Suprapubic skin (tissue), 4 donors: ENCODE data around the gene VPS41. TPM values are rescaled to one million over a fixed set of nuclear protein-coding genes. Genes with fewer than 3 reads are reported as not detected.

Source experiments
- DNase-seq, 2 donors: peaks; one replicate each; pipeline ENCODE4 v3.0.0-alpha.2; 2019; ENCODE audit warnings: low spot score in 2 of 2
- H3K27ac ChIP-seq: fragments of 200-600 bp; sonication (generic); one replicate; pipeline ENCODE4 v1.5.1; 2019
- H3K27me3 ChIP-seq: fragments of 200-600 bp; sonication (generic); one replicate; pipeline ENCODE4 v1.5.1; 2019
- H3K36me3 ChIP-seq: fragments of 200-600 bp; sonication (generic); one replicate; pipeline ENCODE4 v1.5.1; 2019
- H3K4me1 ChIP-seq: fragments of 200-600 bp; sonication (generic); one replicate; pipeline ENCODE4 v1.5.1; 2019
- H3K4me3 ChIP-seq: fragments of 200-600 bp; sonication (generic); one replicate; pipeline ENCODE4 v1.5.1; 2019; ENCODE audit warnings: mild to moderate bottlenecking
- H3K9me3 ChIP-seq: fragments of 200-600 bp; sonication (generic); one replicate; pipeline ENCODE4 v1.5.1; 2019
- EP300 ChIP-seq: sonication (generic); formaldehyde crosslinking; IDR thresholded peaks from one replicate; pipeline ENCODE4 v1.6.1; 2017; ENCODE audit warnings: antibody characterized with exemption
- POLR2A ChIP-seq, 2 donors: fragments of 450-650 bp; IDR thresholded peaks; one replicate each; pipeline ENCODE4 v1.6.1; 2017; ENCODE audit warnings: antibody characterized with exemption in 2 of 2, mild to moderate bottlenecking in 2 of 2, moderate library complexity in 2 of 2
- POLR2AphosphoS5 ChIP-seq, 3 donors: sonication (generic); formaldehyde crosslinking; IDR thresholded peaks; one replicate each; pipeline ENCODE4 v1.6.1; 2017; ENCODE audit warnings: antibody characterized with exemption in 3 of 3
- WGBS: methylation state at CpG from one replicate; pipeline ENCODE4 v1.1.5; 2018; 5-methylcytosine and 5-hydroxymethylcytosine counted together
- total RNA-seq, 4 donors: library from RNA; depleted of rRNA; stranded (reverse); fragments of >200 nt; gene quantifications; one replicate each; pipeline ENCODE4 v1.1.0, GENCODE V29; 2016
- TF ChIP-seq, protein P1 (sequence below), 2 donors: fragments of 200-600 bp in 1 of 2; fragments of 450-650 bp in 1 of 2; sonication (generic) in 1 of 2; IDR thresholded peaks; one replicate each; pipeline ENCODE4 v1.5.1; 2016 to 2019; ENCODE audit warnings: antibody characterized with exemption in 2 of 2, mild to moderate bottlenecking in 1 of 2, moderate library complexity in 1 of 2

VPS41 gene
- total RNA-seq, 4 donors from 2014 or later: 28.6 to 65.5 (median 38.1) TPM

DNA sequence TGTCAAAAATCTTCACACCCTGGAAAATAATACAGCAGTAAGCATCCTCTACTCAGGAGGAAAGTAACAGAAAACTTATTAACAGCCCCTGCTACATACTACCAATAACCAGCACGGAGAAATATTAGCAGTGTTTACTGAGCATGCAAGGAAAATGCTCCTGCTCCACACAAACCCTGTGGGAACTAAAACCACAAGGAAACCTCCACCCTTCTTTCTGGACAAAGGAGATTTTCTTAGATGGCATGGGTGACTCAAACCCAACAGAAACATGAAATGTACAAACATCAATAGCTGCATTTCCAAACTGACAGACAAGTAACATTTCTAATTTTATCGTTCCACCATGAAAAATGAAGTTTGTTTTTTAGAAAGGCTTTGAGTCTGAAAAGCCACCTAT, 113.4 kb downstream of the VPS41 start:
- Histone ChIP-seq H3K27ac (no peak overlapping the region), H3K4me3 (no peak overlapping the region), H3K27me3 (no peaks in the 10 kb centered on the region), H3K4me1 (no peaks in the 10 kb centered on the region), H3K36me3 (peaks cover 45% of the 10 kb centered on the region), H3K9me3 (no peaks in the 10 kb centered on the region)
- WGBS: 92% methylated on average over 2 of the region's 2 CpGs
- DNase-seq: no peak
- TF ChIP-seq EP300 (no peak), POLR2AphosphoS5 (IDR thresholded peaks at IDR 0.05) (no peak), POLR2A (IDR thresholded peaks at IDR 0.05) (no peak)
- TF ChIP-seq, protein P1, sequence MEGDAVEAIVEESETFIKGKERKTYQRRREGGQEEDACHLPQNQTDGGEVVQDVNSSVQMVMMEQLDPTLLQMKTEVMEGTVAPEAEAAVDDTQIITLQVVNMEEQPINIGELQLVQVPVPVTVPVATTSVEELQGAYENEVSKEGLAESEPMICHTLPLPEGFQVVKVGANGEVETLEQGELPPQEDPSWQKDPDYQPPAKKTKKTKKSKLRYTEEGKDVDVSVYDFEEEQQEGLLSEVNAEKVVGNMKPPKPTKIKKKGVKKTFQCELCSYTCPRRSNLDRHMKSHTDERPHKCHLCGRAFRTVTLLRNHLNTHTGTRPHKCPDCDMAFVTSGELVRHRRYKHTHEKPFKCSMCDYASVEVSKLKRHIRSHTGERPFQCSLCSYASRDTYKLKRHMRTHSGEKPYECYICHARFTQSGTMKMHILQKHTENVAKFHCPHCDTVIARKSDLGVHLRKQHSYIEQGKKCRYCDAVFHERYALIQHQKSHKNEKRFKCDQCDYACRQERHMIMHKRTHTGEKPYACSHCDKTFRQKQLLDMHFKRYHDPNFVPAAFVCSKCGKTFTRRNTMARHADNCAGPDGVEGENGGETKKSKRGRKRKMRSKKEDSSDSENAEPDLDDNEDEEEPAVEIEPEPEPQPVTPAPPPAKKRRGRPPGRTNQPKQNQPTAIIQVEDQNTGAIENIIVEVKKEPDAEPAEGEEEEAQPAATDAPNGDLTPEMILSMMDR (IDR thresholded peaks at IDR 0.05): no peak

DNA sequence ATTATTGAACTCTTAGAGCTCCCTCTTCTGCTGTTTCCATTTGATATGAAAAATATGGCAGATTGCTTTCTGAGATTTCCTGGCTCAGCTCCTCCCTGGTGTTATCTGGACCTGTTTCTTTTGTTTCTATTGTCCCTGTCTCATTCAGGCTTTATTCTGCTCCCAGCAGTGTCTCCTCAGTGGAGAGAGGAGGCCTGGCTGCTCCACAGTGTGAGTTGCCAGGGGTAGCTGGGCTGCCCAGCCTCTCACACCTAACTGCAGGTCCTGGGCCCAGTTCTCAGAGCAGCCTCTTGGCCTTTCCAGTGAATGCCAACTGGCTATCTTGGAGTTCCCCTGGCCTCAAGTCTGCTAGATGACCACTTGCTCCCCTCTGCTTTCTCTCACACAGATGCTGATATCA, 127.0 kb downstream of the VPS41 start:
- TF ChIP-seq POLR2A (IDR thresholded peaks at IDR 0.05) (no peak), EP300 (no peak), POLR2AphosphoS5 (IDR thresholded peaks at IDR 0.05) (no peak)
- TF ChIP-seq, protein P1 (IDR thresholded peaks at IDR 0.05): no peak
- no peak overlapping the region for H3K4me3 ChIP-seq
- no peaks in the 10 kb centered on the region for H3K4me1 ChIP-seq
- H3K27me3 ChIP-seq: no peaks in the 10 kb centered on the region
- no peak for DNase-seq
- peaks cover 13% of the 10 kb centered on the region for H3K36me3 ChIP-seq
- no peaks in the 10 kb centered on the region for H3K9me3 ChIP-seq
- H3K27ac ChIP-seq: no peak overlapping the region

DNA sequence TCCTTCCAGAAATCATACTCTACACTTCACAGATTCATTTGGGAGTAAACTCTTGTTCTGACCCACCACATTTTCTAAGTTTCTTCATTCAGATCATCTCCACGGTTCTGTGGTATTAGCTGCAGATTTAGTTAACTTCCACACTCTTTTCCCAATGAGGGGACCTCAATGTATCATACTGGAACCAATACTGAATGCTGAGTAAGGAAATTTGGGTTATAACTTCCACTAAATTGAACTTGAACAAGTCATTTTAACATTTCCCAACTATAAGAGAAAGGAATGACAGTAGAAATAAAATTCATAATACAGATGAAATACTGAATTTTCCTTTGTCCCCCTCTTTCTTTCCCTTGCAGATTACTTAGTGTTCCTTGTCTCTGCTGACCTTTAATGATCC, 131.4 kb downstream of the VPS41 start:
- H3K4me3 ChIP-seq: no peak overlapping the region
- DNase-seq: no peak
- WGBS: 4% methylated on average over 1 of the region's 1 CpG
- no peaks in the 10 kb centered on the region for H3K27me3 ChIP-seq
- peaks cover 29% of the 10 kb centered on the region for H3K36me3 ChIP-seq
- no peaks in the 10 kb centered on the region for H3K9me3 ChIP-seq
- TF ChIP-seq EP300: no peak
- TF ChIP-seq POLR2AphosphoS5 (IDR thresholded peaks at IDR 0.05): no peak
- TF ChIP-seq POLR2A (IDR thresholded peaks at IDR 0.05): no peak
- H3K27ac ChIP-seq: no peak overlapping the region
- H3K4me1 ChIP-seq: no peaks in the 10 kb centered on the region

DNA sequence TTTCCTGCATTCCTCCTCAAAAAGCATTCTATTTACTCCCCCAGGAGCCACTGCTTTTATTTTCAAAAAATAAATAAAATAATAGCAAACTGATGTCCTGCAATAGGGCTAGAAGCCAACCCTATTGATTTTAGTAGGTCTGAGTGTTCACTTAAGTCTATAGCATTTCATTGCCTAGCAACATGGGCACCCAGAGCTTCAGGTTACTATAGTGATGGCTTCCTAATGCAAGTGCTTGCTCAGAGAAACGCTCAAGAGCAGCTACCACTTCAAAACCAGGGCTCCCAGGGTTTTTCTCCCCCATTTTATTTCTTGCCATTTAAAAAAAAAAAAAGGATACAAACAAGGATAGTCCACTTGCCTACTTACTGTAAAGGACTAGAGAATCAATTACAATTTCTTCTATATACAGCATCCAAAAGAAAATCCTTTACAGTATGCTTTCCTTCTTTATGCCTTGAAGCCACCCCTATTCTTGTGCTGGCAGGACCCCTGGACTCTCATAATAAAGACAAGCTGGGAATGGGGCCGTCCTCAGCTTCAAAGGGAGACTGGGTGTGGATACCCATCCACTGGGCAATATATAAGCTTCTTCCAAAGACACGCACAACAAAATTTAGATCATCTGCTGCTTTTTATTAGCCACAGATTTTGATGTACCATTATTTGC, 133.3 kb downstream of the VPS41 start:
- TF ChIP-seq POLR2AphosphoS5 (IDR thresholded peaks at IDR 0.05): no peak
- TF ChIP-seq EP300: no peak
- no peak for TF ChIP-seq POLR2A (IDR thresholded peaks at IDR 0.05)
- TF ChIP-seq, protein P1 (IDR thresholded peaks at IDR 0.05): no peak
- Histone ChIP-seq H3K36me3 (peaks cover 36% of the 10 kb centered on the region), H3K27me3 (no peaks in the 10 kb centered on the region), H3K4me1 (no peaks in the 10 kb centered on the region), H3K4me3 (no peak overlapping the region), H3K9me3 (no peaks in the 10 kb centered on the region), H3K27ac (no peak overlapping the region)
- DNase-seq: no peak
- 84% methylated on average over 3 of the region's 3 CpGs for WGBS

DNA sequence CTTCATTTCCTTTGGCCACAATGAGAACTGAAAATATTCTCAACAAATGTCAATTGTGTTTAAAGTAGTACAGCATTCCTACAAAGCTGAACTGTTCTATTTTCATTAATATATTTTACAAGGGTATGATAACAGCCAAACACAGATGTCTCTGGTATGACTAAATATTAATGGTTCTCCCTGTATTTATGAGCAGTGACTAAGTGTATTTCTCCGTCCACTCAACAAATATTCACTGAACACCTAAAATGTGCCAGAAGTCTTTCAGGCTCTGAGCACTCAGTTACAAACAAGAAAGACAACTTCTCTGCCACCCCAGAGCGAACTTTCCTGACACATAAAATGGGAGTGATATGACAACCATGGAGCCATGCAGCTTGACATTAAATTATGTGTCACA, 135.6 kb downstream of the VPS41 start:
- Histone ChIP-seq H3K27me3 (no peaks in the 10 kb centered on the region), H3K9me3 (no peaks in the 10 kb centered on the region), H3K27ac (no peak overlapping the region), H3K36me3 (peaks cover 53% of the 10 kb centered on the region), H3K4me1 (no peaks in the 10 kb centered on the region), H3K4me3 (no peak overlapping the region)
- TF ChIP-seq, protein P1 (IDR thresholded peaks at IDR 0.05): no peak
- no peak for TF ChIP-seq POLR2A (IDR thresholded peaks at IDR 0.05)
- no peak for TF ChIP-seq EP300
- no peak for TF ChIP-seq POLR2AphosphoS5 (IDR thresholded peaks at IDR 0.05)
- DNase-seq: no peak
- 43% methylated on average over 2 of the region's 2 CpGs for WGBS

DNA sequence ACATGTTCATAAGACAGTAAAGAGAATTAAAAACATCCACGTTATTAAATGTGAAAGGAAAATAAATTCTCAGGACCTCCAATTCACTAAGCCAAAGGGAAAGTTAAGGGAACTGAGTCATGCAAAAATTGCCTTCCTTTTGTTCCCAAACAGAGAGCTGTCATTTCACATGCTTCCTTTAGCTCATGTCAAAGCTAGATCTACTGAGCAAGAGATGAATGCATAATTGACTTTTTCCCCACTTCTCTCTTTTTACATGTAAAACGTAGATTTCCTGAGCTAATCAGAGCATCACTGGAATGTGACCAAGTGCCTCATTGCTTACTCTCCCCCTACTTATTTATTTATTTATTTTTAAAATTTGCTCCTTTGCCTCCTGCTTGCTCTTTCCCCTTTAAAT, 148.8 kb downstream of the VPS41 start:
- no peak overlapping the region for H3K4me3 ChIP-seq
- no peaks in the 10 kb centered on the region for H3K9me3 ChIP-seq
- no peak for DNase-seq
- 95% methylated on average over 2 of the region's 2 CpGs for WGBS
- H3K27me3 ChIP-seq: no peaks in the 10 kb centered on the region
- H3K36me3 ChIP-seq: peaks cover 41% of the 10 kb centered on the region
- H3K27ac ChIP-seq: no peak overlapping the region
- H3K4me1 ChIP-seq: no peaks in the 10 kb centered on the region
- no peak for TF ChIP-seq EP300
- no peak for TF ChIP-seq POLR2AphosphoS5 (IDR thresholded peaks at IDR 0.05)
- TF ChIP-seq, protein P1 (IDR thresholded peaks at IDR 0.05): no peak
- no peak for TF ChIP-seq POLR2A (IDR thresholded peaks at IDR 0.05)
